Measurements from ENCODE around the gene SOX2.

SOX2 gene

DNA sequence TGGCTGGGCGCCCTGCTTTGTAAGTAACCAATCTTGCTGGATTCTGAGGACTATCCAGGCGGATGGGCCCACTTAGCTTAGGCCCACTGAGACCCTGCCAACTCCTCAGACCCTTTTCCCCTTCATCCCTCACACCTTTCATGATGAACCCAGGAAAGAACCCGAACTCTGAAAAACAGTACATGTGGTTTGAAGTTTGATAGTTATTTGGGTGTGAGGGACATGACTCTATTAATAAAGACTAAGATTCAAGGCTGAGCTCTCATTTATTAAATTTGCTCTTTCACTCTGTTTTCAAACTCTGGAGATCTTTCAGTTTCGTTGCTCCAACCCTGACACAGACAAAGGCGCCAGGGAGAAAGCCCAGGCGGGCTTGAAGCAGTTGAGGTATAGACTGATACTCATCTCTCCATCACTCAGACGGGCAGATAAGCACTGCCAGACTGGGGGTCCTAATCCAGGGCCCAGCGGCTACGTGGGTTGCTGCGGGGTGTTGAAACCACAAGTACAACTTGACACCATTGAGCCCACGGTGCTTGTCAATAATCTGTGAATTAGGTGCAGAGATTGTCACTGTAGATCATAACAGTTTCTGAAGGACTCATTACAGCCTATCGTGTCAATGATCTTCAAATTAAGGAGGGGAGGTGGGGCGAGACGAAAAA lies 7.2 kb upstream of the SOX2 start:
- DNase-seq (ENCODE audit: low read depth): no peak

DNA sequence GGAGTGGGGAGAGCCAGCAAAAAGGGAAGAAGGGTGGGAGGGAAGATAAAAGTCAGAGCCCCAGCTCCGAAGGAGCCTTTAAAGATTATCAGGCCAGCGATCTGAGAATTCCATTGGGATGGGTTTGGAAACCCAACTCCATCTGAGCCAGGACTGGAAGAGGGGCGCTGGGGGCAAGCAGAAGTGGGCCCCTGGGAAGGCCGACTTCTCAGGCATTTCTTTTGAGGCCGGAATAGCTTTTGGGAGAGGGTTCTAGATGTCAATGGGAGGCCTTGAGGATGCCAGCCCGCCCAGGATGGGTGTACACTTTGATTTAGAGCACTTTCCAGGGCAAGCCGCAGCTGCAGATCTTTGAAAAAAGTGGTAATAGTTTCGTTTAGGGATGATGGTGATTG lies 6.6 kb upstream of the SOX2 start:
- DNase-seq (ENCODE audit: low read depth): no peak

DNA sequence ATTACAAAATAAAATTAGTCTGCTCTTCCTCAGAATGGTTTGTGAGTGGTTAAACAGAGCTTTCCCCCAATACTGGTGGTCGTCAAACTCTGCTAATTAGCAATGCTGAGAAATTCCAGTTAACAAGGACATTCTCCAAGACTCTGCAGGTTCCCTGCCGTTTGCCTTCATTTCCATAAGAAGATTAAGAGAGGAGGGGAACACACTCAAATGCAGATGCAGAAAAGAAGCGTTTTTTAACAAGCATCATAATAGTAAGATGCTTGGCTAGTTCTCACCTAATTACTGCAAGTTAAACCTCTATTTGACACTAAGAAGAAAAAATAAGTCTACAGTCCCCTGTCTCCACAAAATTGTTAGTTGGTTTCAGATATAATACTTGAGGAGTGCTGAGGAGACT lies 3.7 kb upstream of the SOX2 start:
- no peak for DNase-seq (ENCODE audit: low read depth)

DNA sequence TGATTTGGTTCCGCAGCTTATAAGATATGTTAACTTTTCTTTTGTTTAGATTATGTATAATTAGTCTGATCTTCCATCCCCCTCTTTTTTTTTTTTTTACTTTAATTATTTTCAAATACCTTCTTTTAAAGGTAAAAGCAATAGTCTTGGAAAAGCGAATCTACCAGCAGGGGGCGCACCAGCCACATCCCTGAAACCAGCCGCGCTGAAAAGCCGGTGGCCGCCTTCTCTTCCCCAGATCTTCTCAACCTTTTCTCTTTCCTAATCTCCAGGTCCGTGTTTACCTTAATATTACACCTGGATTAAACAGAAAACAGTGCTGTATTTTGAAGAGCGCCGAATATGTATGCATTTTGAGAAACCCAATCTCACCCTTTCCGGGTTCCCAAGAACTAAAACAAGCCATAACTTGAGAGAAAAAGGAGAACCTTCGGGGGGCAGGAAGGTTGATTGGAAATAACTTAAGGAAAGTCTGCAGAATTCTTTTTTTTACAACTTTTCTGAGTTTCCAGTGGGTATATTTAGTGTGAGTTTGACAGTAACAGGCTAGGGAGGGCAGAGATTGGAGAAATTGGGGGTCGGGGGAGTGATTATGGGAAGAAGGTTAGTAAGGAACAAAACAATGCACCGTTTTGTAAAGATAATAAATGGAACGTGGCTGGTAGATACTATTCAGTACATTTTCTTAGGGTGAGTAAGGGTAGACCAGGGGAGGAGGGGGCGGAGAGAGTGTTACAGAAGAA lies 2.0 kb upstream of the SOX2 start:
- peak; percentile 18 for DNase-seq (ENCODE audit: low read depth)

DNA sequence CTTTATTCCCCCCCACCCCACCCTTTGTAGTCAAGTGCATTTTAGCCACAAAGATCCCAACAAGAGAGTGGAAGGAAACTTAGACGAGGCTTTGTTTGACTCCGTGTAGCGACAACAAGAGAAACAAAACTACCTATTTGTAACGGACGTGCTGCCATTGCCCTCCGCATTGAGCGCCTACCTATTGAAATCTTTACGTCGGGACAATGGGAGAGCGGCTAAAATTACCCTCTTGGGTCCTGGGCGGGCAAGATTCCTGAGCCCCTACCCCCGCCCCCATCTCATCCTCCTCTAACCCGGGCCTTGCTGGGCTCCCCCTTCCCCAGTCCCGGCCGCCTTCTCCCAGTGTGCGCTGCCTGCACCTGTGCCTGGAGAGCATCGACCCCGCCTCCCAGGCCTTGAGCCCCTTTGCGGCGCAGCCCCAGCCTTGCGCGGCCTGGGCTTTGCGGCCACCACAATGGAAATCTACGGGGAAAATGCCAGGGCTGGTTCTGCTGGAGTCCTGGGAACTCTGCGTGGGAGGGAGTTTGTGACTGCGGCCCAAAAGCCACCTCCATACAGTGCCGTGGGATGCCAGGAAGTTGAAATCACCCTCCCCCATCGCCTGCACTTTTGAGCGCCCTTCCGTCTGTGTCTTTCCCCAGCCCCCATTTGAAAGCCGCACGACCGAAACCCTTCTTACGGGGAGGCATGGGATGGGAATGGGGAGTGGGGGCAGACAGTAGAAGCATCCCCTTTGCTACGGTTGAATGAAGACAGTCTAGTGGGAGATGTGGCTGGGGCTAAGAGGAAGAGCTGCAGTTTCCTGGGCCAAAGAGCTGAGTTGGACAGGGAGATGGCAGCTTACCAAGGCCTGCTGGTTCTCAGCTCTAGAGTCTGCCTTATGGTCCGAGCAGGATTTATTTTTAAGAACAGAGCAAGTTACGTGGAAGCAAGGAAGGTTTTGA lies 1.1 kb upstream of the SOX2 start:
- no peak for DNase-seq (ENCODE audit: low read depth)

DNA sequence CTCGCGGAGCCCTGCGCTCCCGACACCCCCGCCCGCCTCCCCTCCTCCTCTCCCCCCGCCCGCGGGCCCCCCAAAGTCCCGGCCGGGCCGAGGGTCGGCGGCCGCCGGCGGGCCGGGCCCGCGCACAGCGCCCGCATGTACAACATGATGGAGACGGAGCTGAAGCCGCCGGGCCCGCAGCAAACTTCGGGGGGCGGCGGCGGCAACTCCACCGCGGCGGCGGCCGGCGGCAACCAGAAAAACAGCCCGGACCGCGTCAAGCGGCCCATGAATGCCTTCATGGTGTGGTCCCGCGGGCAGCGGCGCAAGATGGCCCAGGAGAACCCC lies 464 bp downstream of the SOX2 start:
- DNase-seq (ENCODE audit: low read depth): no peak

DNA sequence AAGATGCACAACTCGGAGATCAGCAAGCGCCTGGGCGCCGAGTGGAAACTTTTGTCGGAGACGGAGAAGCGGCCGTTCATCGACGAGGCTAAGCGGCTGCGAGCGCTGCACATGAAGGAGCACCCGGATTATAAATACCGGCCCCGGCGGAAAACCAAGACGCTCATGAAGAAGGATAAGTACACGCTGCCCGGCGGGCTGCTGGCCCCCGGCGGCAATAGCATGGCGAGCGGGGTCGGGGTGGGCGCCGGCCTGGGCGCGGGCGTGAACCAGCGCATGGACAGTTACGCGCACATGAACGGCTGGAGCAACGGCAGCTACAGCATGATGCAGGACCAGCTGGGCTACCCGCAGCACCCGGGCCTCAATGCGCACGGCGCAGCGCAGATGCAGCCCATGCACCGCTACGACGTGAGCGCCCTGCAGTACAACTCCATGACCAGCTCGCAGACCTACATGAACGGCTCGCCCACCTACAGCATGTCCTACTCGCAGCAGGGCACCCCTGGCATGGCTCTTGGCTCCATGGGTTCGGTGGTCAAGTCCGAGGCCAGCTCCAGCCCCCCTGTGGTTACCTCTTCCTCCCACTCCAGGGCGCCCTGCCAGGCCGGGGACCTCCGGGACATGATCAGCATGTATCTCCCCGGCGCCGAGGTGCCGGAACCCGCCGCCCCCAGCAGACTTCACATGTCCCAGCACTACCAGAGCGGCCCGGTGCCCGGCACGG lies 991 bp downstream of the SOX2 start:
- DNase-seq (ENCODE audit: low read depth): no peak

DNA sequence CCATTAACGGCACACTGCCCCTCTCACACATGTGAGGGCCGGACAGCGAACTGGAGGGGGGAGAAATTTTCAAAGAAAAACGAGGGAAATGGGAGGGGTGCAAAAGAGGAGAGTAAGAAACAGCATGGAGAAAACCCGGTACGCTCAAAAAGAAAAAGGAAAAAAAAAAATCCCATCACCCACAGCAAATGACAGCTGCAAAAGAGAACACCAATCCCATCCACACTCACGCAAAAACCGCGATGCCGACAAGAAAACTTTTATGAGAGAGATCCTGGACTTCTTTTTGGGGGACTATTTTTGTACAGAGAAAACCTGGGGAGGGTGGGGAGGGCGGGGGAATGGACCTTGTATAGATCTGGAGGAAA lies 1.5 kb downstream of the SOX2 start:
- no peak for DNase-seq (ENCODE audit: low read depth)

DNA sequence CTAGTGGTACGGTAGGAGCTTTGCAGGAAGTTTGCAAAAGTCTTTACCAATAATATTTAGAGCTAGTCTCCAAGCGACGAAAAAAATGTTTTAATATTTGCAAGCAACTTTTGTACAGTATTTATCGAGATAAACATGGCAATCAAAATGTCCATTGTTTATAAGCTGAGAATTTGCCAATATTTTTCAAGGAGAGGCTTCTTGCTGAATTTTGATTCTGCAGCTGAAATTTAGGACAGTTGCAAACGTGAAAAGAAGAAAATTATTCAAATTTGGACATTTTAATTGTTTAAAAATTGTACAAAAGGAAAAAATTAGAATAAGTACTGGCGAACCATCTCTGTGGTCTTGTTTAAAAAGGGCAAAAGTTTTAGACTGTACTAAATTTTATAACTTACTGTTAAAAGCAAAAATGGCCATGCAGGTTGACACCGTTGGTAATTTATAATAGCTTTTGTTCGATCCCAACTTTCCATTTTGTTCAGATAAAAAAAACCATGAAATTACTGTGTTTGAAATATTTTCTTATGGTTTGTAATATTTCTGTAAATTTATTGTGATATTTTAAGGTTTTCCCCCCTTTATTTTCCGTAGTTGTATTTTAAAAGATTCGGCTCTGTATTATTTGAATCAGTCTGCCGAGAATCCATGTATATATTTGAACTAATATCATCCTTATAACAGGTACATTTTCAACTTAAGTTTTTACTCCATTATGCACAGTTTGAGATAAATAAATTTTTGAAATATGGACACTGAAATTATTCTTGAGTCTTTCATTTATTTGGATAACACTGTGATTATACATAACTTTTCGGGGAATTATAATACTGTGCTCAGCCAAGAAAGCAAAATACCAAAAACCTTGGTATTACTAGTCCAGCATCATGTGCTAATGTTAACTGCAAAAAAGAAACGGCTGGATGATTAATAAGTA lies 2.2 kb downstream of the SOX2 start:
- no peak for DNase-seq (ENCODE audit: low read depth)

DNA sequence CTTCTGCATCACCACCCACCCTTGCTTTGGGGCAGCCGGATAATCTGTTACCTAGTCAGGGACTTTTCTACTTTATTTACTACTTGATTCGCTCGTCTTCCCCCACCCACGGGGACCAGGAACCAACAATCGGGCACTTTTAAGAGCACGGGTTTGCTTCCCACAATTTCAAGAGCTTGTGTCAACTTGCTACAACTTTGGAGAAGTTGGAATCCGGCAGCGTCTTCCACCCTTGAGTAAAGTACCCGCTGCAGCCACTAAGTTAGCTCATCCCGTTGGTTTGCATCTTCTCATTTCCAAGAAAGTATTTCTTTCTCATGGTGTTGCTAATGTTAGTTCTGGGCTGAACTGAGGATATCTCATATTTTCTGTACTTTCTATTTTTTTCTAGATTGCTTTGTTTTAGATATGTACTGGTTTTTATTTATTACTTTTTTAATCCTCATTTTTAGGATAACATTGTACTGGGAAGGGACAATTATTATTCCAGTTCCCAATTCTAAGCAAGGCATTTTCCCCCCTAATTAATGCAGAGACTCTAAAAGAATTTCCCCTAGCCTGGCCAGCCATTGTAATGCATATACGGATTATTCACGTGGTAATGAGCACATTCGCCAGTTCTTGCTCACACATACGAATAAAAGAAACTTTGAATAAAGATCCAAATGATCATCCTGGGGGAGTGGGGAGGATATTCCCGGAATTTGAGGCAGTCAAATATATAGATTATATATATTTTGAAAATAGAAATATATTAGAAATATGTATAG lies 4.0 kb downstream of the SOX2 start:
- DNase-seq (ENCODE audit: low read depth): no peak

DNA sequence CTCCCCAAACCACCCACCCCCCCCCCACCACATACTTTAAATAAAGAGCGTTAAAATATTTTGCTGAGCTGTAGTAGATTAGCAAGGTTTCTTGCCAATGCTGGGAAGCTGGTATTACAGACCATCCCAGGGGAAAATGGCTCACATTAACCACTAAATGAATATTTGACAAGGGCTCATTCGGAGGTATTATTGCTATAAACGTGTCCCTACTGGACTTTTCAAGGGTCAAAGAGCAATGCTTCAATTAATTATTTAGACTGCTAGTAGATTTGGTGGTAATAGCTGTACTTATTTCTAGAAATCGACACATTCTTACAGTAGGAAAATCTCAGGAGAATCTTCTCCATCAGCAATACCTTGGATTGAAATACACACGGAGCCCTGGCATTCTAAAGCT lies 5.2 kb downstream of the SOX2 start:
- no peak for DNase-seq (ENCODE audit: low read depth)

DNA sequence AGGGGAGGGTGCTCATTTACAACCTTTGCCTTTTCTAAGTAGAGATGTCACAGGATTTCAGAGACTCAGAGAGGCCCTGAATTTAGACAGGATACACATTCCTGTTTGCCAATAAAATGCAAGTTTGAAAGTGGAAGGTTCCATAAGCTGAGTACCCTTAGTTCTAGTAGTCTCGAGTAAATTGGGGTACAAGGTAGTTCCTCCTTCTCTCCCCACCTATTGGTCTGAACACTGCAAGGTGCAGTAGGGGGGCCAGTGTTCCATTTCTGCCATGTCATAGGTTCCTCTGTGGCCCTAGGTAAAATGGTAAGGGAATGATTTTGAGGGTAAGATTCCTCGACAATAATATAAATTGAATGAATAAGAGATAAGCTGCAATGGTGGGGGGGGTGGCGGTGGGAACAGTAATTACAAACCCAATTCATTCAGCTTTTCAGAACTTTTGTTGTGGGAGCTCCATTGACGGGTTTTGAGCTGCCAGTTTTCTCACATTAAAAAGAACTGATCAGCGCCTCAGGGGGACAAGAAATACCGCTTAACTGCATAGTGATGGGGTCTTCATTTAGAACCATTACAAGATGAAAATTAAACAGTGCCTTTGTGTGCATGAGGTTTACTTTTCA lies 5.9 kb downstream of the SOX2 start:
- DNase-seq (ENCODE audit: low read depth): no peak

DNA sequence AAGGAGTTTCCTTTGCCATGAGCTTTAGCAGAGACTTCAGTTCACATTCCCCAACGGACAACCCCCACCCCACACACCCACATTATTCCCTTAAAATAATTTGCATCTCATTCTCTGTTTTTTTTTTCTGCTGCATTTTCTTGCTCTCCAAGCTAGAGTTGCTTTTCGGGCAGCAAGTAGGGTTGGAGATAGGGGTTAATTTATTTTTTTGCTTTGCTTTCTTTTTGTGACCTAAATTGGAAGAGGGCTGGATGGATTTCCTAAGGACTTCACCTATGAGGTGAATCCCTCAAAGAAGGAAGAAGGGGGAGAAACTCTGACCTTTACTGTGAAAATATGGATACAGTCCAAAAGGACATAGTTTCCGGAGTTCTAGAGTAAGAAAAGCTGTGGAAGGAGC lies 6.6 kb downstream of the SOX2 start:
- DNase-seq (ENCODE audit: low read depth): no peak

DNA sequence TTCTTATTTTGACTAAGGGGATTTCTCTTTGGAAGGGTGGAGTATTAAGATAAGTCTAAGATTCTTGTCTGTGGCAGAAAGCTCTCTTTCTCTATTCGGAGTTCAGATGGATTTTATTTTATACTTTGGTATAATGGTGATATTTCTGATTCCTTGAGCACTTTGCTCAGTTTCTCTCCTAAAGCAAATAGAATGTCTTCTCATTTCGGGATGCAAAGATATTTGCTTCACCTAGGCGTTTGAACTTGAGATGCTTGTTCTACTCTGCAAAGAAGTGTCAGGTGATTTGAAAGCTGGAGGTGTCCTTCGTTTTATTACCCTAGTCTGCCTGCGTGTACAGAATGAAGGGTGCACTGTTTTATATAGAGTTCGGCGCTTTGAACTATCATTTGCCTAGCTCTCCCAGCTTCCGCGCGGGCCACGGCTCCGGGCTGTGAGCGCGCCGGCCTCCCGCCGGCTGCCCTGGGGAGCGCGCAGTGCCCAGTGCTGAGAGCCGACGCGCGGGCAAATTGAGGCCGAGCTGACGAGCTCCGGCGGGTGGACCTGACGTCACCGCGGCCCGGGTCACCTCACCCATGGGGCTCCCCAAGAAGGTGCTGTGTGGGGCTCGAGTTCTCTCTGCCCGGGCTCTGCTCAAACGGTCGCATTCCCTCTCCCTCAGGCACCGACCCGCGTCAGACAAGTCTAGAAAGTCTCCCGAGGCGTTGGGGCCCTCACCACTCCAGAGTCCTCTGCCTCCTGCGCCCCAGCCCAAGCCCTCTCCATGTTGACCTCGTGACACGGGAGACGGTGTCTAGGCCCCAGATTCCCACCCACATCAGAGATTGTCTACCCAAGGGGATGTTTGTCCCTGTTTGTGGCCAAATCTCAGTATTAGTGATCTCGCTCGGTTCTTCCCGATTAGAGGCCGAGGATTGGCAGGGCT lies 7.5 kb downstream of the SOX2 start:
- no peak for DNase-seq (ENCODE audit: low read depth)

DNA sequence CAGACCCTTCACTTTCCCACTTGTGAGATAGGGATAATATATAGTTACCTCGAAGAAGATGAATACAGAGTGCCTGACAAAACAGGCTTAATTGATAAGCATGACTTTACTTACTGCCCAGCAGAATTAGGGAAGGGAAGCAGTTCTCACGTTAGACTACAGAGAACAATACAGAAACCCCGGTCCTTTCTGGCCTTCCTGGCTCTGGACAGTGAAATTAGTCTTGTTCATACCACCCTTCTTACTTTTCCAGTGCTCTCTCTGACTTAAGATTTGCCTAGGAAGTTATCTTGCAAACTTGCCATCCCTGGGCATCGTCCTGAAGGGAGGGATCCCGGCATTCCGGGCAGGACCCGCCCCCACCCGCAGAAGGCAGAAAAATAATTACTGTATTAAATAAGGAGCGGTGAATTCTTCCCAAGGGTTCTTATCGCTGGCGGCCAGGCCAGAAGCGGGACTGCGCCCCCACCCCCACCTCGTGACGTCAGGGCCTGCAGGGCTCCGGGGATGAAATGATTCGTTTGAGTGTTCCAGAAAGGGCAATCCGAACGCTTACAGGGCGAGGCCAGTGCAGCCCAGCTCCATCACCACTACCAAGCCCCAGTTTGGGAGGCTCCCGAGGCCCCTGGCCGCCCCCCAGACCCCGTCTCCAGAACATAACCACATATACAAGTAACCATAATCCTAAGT lies 8.4 kb downstream of the SOX2 start:
- DNase-seq (ENCODE audit: low read depth): no peak

DNA sequence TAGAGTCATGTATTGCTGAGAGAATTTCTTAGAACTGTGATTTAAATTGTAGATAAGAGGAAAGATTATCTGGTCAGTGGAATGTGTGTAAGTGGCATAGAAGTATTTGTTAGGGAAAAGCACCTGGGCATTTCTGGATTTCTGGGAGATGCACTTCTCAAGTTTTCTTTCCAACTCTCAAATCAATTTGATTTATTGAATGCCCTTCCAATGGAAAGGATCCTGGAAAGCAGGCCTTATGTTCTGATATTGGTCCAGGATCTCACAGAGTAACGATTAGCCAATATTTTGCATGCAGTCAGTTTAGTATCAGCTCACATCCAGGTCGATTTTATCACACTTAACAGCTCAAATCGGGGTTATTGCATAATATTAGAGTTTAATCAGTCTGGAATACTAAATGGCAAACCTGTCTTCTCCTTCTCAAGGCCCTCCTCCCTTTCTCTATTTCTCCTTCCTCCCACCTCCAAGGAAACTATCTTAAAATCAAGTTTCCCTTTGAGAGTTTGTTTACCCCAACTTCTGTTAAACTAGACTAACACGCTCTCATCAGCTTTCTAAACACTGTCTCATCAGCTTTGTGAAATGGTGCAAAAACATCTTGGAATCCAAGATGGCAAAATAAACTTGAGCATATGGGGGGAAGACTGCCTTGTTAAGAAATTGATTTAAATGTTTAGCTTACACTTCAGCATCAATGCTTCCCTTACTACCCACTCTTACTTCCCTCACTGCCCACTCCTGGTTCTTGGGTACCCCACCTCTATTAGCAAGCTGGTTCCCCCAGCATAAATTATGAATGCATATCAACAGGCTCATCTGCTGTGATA lies 9.5 kb downstream of the SOX2 start:
- no peak for DNase-seq (ENCODE audit: low read depth)

DNA sequence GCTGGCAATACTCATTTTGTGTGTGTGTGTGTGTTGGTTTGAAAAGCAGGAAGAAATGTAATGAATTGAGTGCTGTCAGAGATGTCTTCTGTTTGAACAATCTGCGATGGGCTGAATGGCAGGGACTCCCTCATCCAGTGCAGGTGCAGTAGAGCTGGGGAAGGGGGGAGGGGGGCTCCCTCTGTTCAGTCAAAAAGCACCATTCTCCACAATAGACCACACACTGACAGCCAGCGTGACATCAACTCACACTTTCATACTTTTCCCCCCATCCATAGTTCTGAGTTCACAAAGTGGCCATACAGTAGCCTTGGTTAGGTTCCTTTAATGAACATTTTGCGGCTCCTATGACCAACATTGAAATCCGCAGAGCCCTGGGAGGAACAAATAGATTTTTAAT lies 10.4 kb downstream of the SOX2 start:
- DNase-seq (ENCODE audit: low read depth): no peak

Measured in stromal cell of bone marrow (primary cell).